ENCODE measurements around the gene PLCB2.
A peak's percentile ranks its signal among the peaks of the same experiment; 100 is the strongest.

The PLCB2 gene

DNA sequence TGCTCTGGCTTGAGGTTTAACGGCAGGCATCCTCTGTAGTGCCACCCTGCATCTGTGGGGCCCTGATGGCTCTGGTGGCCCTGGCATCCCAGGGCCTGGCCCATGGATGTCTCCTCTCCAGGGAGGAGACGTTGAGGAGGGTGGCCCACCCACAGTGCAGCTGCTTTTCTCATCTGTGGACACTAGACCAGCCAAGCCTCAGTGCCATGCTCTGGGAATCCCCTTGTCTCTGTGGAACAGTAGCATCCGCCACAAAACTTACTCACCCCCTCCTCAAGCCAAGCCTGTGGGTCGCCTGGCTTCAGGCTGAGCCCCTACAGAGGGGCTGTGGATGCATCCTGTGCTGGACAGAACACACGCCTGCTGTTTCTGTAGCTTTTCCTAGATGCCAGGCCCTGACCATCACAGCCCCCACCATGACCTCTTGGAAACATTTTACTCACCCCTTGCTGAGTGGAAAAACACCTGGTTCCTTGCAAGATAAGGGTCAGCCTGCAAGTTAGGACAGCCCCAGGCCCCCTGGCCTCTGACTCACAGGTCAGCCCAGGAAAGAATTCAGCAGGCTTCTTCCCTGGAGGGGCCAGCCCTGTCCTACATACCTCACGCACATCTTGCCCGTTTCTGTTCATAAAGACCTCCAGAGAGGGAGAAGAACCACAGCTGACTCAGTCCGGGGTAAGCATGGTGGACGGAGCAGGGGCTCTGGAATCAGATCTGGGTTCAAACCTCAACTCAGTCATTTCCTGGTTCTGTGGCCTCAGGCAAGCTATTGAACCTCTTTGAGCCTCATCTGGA, 49.9 kb downstream of the PLCB2 start:
- Histone ChIP-seq H3K27me3 (ENCODE audit: control insufficient read depth in 1 of 2, insufficient read depth in 2 of 2, low read length in 2 of 2) (peaks cover 0 to 26% of the 10 kb centered on the region in 2 donors), H3K4me1 (ENCODE audit: insufficient read depth, low read length) (peaks cover 5% of the 10 kb centered on the region), H3K36me3 (ENCODE audit: insufficient read depth, low read length) (no peaks in the 10 kb centered on the region), H3K9ac (ENCODE audit: low read length) (no peak overlapping the region), H3K27ac (ENCODE audit: low read depth, low read length) (no peak overlapping the region), H3K4me3 (ENCODE audit: low read depth in 1 of 2, low read length in 2 of 2) (no peak overlapping the region), H3K9me3 (ENCODE audit: low read length) (no peaks in the 10 kb centered on the region)

DNA sequence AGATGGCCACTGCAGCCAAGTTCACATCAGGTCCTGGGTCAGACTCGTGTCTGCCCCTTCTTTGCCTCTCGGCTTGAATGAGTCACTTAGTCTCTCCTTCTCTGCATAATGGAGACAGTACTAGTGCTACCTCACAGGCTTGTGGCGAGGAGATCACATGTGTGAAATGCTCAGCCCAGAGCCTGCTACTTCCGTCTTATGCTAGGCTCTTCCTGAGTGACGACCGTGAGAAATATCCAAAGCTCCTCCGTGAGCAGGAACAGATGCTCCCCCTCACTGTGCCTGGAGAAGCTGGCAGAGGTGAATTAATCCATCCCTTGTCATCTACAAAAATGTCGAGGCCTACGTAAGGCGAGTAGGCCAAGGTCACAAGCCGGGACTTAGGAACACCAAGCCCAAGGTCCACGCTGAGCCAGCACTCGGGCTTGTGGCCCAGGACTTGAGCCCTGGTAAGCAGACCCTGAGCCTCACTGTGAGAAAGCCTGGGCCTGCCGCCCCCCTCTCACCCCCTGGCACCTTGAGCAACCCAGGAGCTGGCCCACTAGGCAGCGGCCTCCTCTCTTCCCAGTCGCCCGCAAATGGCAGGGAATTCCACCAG, 51.0 kb downstream of the PLCB2 start:
- H3K4me1 ChIP-seq (ENCODE audit: insufficient read depth, low read length) = peaks cover 5% of the 10 kb centered on the region
- H3K27ac ChIP-seq (ENCODE audit: low read depth, low read length) = no peak overlapping the region
- H3K9ac ChIP-seq (ENCODE audit: low read length) = no peak overlapping the region
- H3K9me3 ChIP-seq (ENCODE audit: low read length) = no peaks in the 10 kb centered on the region
- no peak overlapping the region for H3K4me3 ChIP-seq (ENCODE audit: low read depth in 1 of 2, low read length in 2 of 2)
- no peaks in the 10 kb centered on the region for H3K36me3 ChIP-seq (ENCODE audit: insufficient read depth, low read length)
- H3K27me3 ChIP-seq (ENCODE audit: control insufficient read depth in 1 of 2, insufficient read depth in 2 of 2, low read length in 2 of 2) = peaks cover 0 to 33% of the 10 kb centered on the region in 2 donors

DNA sequence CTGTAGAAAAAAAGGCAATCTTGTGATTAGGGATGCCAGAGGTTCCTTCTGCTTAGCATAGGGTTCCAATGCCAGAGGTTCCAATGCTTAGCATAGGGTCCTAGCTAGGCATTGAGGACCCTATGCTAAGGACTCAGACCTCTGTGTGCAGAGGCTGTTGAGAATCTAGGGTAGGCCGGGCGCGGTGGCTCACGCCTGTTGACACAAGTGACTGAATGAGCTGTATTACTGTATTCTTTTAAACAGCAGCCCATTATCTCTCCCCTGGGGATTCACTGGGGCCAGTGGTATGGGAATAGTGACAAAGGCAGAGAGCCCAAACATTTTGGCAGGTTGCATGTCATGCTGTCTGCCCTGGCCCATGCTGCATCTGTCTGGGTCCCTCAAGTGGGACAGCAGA, 52.7 kb downstream of the PLCB2 start:
- no peaks in the 10 kb centered on the region for H3K9me3 ChIP-seq (ENCODE audit: low read length)
- H3K9ac ChIP-seq (ENCODE audit: low read length) = no peak overlapping the region
- H3K27ac ChIP-seq (ENCODE audit: low read depth, low read length) = no peak overlapping the region
- H3K27me3 ChIP-seq (ENCODE audit: control insufficient read depth in 1 of 2, insufficient read depth in 2 of 2, low read length in 2 of 2) = peaks cover 0 to 33% of the 10 kb centered on the region in 2 donors
- peaks cover 5% of the 10 kb centered on the region for H3K4me1 ChIP-seq (ENCODE audit: insufficient read depth, low read length)
- no peaks in the 10 kb centered on the region for H3K36me3 ChIP-seq (ENCODE audit: insufficient read depth, low read length)
- no peak overlapping the region for H3K4me3 ChIP-seq (ENCODE audit: low read depth in 1 of 2, low read length in 2 of 2)

DNA sequence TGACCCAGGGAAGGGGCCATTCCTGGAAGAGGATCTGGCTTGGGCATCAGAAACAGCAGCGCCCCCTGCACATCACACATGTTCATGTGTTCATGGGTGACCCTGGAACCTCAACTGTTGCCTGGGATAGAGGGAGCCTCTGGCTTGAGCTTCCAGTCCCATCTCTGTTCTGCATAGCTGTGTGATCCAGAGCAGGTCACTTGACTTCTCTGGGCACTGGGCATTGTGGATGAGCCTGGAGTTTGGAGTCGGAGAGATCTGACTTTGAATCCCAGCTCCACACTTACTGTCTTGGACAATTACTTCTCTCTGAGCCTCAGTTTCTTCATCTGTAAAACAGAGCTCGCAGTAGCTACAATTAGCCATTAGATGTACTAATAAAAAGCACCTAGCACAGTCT, 53.3 kb downstream of the PLCB2 start:
- Histone ChIP-seq H3K36me3 (ENCODE audit: insufficient read depth, low read length) (no peaks in the 10 kb centered on the region), H3K9me3 (ENCODE audit: low read length) (no peaks in the 10 kb centered on the region), H3K4me1 (ENCODE audit: insufficient read depth, low read length) (peaks cover 5% of the 10 kb centered on the region), H3K9ac (ENCODE audit: low read length) (no peak overlapping the region), H3K27ac (ENCODE audit: low read depth, low read length) (no peak overlapping the region), H3K4me3 (ENCODE audit: low read depth in 1 of 2, low read length in 2 of 2) (no peak overlapping the region), H3K27me3 (ENCODE audit: control insufficient read depth in 1 of 2, insufficient read depth in 2 of 2, low read length in 2 of 2) (peaks cover 0 to 33% of the 10 kb centered on the region in 2 donors)

DNA sequence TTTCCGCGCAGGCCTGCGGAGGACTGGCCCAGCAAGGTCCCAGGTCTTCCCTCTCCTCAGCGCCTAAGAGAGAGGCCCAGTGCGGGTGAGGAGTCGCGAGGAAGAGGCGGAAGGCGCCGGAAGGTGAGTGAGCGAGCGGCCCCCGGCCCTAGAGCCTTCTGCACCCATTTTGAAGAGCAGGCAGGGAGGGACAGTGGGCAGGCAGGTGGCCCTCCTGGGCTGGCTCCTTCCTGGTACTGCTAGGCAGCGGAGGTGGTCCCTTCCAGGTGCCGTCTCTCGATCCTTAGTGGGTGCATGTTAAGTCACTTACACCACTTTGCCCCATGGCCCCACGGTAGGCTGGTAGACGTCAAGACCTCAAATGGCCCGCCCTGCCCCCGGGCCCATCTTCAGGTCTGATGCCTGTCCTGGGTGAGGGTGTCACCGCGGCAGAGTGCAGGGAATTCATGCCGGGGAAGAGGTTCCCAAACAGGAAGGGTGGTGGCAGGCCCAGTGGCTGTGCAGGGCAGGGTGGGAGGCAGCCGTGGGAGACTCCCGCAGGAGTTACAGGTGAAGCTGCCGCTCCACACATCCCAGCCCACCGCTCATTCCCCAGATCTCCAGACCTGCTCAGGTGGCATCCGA, 54.5 kb downstream of the PLCB2 start:
- H3K9me3 ChIP-seq (ENCODE audit: low read length) = no peaks in the 10 kb centered on the region
- H3K27me3 ChIP-seq (ENCODE audit: control insufficient read depth in 1 of 2, insufficient read depth in 2 of 2, low read length in 2 of 2) = peaks cover 0 to 33% of the 10 kb centered on the region in 2 donors
- peaks cover 5% of the 10 kb centered on the region for H3K4me1 ChIP-seq (ENCODE audit: insufficient read depth, low read length)
- no peaks in the 10 kb centered on the region for H3K36me3 ChIP-seq (ENCODE audit: insufficient read depth, low read length)
- H3K27ac ChIP-seq (ENCODE audit: low read depth, low read length) = no peak overlapping the region
- H3K4me3 ChIP-seq (ENCODE audit: low read depth in 1 of 2, low read length in 2 of 2) = peak overlapping the region; percentile 58 to 61
- H3K9ac ChIP-seq (ENCODE audit: low read length) = no peak overlapping the region

DNA sequence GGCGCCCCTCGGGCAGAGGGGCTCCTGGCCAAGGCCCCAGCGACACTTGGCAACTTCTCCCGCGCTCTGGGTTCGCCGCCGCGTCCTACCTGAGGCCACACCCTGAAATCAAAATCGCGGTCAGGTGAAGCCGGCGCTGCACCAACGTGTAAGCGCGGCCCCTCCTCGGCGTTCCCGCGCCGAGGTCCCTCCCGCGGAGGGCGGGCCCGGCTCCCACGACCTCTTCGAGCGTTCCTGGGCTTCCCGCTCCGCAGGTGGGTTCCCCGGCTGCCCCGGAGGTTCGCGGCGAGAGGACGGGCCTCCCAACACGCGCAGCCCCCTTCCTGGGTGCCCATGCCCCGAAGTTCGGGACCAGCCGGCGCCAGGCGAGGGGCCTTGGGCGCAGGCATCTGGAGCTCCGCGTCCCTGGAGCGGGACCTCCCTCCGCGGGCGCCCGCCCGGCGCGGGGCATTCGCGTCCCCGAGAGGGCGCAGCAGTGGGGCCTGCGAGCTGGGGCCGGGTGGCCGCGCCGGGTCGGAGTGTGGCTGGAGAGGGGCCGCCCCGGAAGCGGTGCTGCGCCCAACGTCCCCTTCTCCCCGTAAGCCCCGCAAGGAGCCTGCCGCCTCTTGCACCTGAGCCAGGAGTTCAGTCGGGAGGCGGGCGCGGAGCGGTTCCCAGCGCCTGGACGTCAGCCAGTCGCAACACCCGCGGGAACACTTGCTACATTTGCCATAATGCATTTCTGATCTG, 55.1 kb downstream of the PLCB2 start:
- Histone ChIP-seq H3K4me1 (ENCODE audit: insufficient read depth, low read length) (peaks cover 5% of the 10 kb centered on the region), H3K4me3 (ENCODE audit: low read depth in 1 of 2, low read length in 2 of 2) (peak overlapping the region; percentile 58 to 61), H3K36me3 (ENCODE audit: insufficient read depth, low read length) (no peaks in the 10 kb centered on the region), H3K9ac (ENCODE audit: low read length) (no peak overlapping the region), H3K9me3 (ENCODE audit: low read length) (no peaks in the 10 kb centered on the region), H3K27me3 (ENCODE audit: control insufficient read depth in 1 of 2, insufficient read depth in 2 of 2, low read length in 2 of 2) (peaks cover 0 to 27% of the 10 kb centered on the region in 2 donors), H3K27ac (ENCODE audit: low read depth, low read length) (no peak overlapping the region)

DNA sequence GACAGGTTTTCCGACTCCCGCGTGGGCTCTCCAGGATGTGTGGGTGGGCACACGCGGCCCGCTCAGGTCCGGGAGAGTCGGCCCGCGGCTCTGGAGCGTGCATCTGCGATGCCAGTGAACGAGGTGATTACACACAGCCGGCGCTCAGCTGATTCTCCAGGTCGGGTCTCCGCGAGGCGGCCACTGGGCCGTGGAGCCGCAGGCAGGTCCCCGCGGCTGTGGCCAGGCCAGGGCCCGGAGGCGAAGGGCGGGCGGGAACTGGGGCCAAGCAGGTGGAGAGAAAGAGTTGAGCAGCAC, 55.6 kb downstream of the PLCB2 start:
- no peaks in the 10 kb centered on the region for H3K9me3 ChIP-seq (ENCODE audit: low read length)
- no peak overlapping the region for H3K27ac ChIP-seq (ENCODE audit: low read depth, low read length)
- no peaks in the 10 kb centered on the region for H3K36me3 ChIP-seq (ENCODE audit: insufficient read depth, low read length)
- H3K4me3 ChIP-seq (ENCODE audit: low read depth in 1 of 2, low read length in 2 of 2) = no peak overlapping the region
- no peak overlapping the region for H3K9ac ChIP-seq (ENCODE audit: low read length)
- H3K4me1 ChIP-seq (ENCODE audit: insufficient read depth, low read length) = peaks cover 5% of the 10 kb centered on the region
- H3K27me3 ChIP-seq (ENCODE audit: control insufficient read depth in 1 of 2, insufficient read depth in 2 of 2, low read length in 2 of 2) = peaks cover 0 to 26% of the 10 kb centered on the region in 2 donors

DNA sequence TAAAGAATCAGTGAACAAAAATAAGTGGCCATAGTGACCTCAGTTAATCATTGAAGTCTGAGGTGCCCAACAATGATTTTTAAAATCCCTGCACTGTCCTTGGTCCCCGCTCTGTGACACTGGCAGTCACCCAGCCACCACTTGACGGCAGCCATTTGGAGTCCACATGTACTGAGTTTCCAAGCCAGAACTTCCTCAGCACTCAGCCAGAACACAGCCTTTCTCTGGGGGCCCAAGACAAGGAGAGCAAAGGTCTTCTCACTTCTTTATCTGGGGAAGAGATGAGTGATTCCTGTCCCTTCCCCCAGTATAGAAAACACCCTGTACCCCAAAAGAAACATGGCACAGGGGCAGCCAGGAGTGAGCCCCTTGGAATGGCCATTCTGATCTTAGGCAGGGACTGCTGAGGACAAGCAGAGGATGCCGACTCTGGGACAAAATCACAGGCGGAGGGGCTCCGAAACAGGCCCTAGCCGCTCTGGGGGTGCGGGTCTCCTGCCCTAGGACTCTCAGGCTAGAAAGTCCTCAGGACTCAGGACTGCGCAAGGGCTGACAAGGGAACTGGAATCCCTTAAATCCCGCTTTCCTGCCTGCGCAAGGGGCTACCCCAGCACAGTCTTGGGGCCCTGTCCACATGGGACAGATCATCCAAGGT, 56.1 kb downstream of the PLCB2 start:
- no peak overlapping the region for H3K9ac ChIP-seq (ENCODE audit: low read length)
- H3K27ac ChIP-seq (ENCODE audit: low read depth, low read length) = no peak overlapping the region
- H3K4me1 ChIP-seq (ENCODE audit: insufficient read depth, low read length) = peaks cover 5% of the 10 kb centered on the region
- H3K36me3 ChIP-seq (ENCODE audit: insufficient read depth, low read length) = no peaks in the 10 kb centered on the region
- H3K9me3 ChIP-seq (ENCODE audit: low read length) = no peaks in the 10 kb centered on the region
- H3K4me3 ChIP-seq (ENCODE audit: low read depth in 1 of 2, low read length in 2 of 2) = no peak overlapping the region
- peaks cover 0 to 26% of the 10 kb centered on the region in 2 donors for H3K27me3 ChIP-seq (ENCODE audit: control insufficient read depth in 1 of 2, insufficient read depth in 2 of 2, low read length in 2 of 2)

DNA sequence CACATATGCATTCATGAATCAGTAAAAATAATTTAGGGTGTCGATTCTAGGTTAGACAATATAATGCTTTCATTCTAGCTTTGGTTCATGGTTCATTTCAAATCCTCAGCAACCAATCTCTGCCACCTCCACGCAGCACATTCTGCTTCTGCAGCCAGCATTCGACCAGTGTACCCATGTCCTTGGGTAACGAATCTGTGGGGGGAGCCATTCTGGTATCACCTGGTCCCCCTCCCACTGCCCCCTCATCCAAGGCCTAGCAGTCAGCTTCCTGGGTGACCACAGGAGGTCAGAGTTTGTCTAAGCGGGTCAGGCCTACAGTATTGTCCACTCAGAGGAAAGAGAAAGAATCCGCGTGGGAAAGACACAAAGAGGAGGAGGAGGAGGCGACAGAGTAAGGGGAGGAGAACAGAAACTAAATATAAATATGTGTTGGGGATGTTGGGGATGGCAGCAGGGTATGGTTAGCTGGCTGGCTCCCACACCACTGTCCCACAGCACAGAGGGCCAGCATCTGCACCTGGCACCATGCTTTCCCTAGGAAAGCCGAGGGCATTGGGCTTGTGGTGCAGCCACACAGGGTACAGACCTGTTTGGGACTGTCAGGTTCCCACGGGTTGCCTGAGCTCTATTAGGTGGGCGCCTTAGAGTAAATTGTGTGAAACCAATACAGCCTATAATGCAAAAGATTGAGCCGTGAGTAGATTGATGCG, 56.8 kb downstream of the PLCB2 start:
- Histone ChIP-seq H3K4me3 (ENCODE audit: low read depth in 1 of 2, low read length in 2 of 2) (no peak overlapping the region), H3K27me3 (ENCODE audit: control insufficient read depth in 1 of 2, insufficient read depth in 2 of 2, low read length in 2 of 2) (peaks cover 0 to 26% of the 10 kb centered on the region in 2 donors), H3K36me3 (ENCODE audit: insufficient read depth, low read length) (no peaks in the 10 kb centered on the region), H3K9ac (ENCODE audit: low read length) (no peak overlapping the region), H3K9me3 (ENCODE audit: low read length) (no peaks in the 10 kb centered on the region), H3K4me1 (ENCODE audit: insufficient read depth, low read length) (peaks cover 5% of the 10 kb centered on the region), H3K27ac (ENCODE audit: low read depth, low read length) (no peak overlapping the region)

DNA sequence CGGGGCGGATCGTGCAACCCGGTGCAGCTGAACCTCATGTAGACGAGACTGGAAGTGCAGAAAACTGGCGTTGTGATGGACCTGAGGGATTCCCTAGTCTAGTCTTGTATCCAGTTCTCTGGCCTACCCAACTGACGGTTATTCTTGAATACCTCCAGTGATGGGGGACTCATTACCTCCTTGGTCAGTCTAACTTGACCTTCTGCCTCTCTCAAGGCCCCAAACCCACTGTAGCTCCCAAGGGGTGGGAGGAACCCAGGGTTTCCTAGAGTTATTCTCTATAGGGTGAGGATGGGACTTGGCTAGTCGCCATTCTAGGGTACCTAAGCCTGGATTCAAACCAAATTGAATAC, 57.5 kb downstream of the PLCB2 start:
- Histone ChIP-seq H3K27ac (ENCODE audit: low read depth, low read length) (no peak overlapping the region), H3K9ac (ENCODE audit: low read length) (no peak overlapping the region), H3K27me3 (ENCODE audit: control insufficient read depth in 1 of 2, insufficient read depth in 2 of 2, low read length in 2 of 2) (peaks cover 0 to 21% of the 10 kb centered on the region in 2 donors), H3K9me3 (ENCODE audit: low read length) (no peaks in the 10 kb centered on the region), H3K4me1 (ENCODE audit: insufficient read depth, low read length) (peaks cover 5% of the 10 kb centered on the region), H3K36me3 (ENCODE audit: insufficient read depth, low read length) (no peaks in the 10 kb centered on the region), H3K4me3 (ENCODE audit: low read depth in 1 of 2, low read length in 2 of 2) (no peak overlapping the region)
